ENCODE measurements around the gene SKIDA1.

- TF ChIP-seq, protein P1, sequence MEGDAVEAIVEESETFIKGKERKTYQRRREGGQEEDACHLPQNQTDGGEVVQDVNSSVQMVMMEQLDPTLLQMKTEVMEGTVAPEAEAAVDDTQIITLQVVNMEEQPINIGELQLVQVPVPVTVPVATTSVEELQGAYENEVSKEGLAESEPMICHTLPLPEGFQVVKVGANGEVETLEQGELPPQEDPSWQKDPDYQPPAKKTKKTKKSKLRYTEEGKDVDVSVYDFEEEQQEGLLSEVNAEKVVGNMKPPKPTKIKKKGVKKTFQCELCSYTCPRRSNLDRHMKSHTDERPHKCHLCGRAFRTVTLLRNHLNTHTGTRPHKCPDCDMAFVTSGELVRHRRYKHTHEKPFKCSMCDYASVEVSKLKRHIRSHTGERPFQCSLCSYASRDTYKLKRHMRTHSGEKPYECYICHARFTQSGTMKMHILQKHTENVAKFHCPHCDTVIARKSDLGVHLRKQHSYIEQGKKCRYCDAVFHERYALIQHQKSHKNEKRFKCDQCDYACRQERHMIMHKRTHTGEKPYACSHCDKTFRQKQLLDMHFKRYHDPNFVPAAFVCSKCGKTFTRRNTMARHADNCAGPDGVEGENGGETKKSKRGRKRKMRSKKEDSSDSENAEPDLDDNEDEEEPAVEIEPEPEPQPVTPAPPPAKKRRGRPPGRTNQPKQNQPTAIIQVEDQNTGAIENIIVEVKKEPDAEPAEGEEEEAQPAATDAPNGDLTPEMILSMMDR (conservative IDR thresholded peaks at IDR 0.05), result no peak
- TF ChIP-seq ZFX (IDR thresholded peaks at IDR 0.05), result no peak
These were observed 9.9 kb downstream of the SKIDA1 start for GRCh38 chr10:21515361-21516241.
